GM21390 (cell line): ENCODE measurements around the gene APBB2.
"Not testable (repeated sequence)": the region's sequence is repeated elsewhere in the genome, so short reads cannot be mapped to it uniquely, and the experiment has no call there.

Experiments
- ATAC-seq: cut with Tn5 transposase; IDR thresholded peaks from one replicate; pipeline ENCODE4 v1.9.1; 2021; ENCODE audit not compliant: unreplicated experiment

APBB2 gene

DNA sequence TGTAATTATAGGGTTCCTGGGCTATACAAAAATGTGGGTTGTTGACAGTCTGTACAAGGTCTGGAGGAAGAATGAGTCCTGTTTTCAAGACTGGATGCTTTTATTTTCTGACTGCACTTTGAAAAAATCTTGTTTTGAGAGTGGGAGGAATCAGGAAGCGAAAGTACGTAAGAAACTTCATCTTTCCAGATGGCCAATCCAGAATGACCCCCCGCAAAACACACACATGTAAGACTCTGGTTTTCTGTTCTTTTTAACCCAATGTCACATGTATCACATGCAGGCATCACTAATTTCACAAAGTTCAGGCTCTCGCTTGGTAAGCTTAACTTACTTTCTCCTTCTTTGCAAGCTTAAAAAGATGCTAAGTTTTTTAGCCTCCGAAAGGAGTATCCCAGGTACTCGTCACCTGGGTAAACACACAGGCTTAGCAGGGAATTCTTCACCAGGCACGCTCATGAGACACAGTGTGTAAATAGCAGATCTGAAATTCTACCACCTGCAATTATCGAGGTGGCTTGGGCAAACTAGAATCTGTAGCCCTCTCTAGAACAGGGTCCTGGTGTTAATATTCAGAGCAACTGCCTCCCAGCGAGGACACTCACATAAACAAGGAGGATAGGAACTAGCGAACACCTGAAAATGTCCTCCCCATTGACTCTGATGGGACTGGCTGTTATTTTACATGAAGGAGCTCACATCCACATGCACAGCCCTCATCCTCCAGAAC lies 373.9 kb downstream of the APBB2 start:
- peak; percentile 29 for ATAC-seq

DNA sequence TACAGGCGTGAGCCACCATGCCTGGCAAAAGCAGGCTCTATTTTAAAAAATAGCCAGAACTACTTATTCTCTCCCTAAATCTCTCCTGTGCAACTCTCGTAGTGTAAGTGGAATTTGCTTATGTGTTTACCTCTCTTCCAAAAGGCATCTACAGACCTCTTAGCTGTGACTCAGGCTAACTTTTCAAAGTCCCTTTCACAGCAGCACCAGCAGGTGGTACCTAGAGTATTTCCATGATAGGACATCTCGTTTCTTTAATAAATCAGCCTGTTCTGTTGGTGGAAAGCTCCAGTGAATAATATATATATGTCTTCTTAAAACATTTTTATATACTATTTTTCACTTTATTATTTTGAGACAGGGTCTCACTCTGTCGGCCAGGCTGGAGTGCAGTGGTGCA lies 375.6 kb downstream of the APBB2 start:
- no peak for ATAC-seq

DNA sequence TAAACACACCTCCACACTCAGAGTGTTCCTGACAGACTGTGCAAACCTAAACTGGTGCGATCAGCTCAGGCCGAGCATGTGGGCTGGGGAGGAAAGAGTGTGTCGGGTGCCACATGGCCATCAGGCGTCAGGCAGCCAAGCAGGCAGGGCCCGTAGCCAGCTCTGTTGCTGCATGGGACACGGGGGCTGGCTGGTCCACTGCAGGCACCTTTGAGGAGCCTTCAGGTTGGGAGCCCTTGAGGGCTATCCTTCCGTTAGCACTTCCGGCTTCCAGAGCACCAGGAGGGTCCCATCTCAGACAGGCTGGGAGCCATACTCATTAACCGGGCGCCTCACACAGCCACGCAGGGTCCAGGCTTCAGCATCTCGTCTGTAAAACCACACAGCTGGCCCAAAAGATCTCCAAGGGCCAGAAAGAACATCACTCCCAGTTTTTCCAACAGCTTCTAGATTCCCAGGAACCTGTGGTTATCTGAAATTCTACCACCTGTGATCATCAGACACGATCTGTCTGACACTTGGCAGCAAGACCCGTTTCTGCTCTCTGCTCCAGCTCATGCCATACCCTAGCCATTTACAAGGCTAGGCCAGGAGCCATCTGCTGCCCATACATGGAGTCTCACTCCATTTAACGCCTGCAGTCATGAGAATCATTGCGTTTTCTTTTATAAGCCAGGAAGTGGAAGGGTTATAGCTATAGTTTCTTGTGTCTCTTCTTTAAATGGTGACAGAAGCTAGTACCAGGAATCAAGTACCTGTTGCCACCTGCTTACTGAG lies 377.1 kb downstream of the APBB2 start:
- no peak for ATAC-seq

DNA sequence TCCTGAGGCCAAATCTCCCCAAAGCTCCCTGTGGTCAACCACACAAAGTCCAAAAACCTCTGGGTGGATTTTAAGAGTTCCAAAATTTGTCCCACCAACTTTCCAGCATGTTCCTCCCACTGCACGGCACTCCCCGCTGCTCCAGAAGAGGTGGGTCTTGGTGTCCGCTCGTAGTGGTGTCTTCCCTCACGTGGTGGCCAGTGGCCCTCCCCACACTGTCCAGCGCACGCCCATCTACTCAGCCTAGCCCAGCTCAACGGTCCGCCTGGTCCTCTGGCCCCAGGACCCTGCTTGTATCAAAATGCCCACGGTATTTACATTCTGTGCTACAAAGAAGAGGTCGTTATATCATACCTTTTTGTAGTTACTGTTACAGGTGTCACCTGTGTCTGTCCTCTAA lies 381.1 kb downstream of the APBB2 start:
- ATAC-seq: no peak

DNA sequence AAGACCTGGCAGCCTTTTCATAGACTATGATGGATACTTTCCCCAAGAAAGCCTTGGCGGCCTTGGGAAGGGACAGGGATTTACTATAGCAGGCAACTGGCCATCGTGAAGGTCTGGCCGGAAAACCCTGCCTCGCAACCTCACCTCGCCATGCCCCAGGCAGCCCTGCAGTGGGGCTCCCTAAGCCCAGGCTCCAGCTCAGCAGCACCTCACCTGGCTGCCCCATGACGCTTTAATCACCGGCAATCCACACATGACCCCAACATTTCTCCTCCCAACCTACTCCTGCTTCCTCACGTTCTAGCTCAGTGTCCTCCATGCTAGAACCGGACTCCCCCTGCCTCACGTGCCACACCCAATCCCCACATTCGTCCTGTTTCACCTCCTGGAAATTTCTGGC lies 382.2 kb downstream of the APBB2 start:
- ATAC-seq: no peak

DNA sequence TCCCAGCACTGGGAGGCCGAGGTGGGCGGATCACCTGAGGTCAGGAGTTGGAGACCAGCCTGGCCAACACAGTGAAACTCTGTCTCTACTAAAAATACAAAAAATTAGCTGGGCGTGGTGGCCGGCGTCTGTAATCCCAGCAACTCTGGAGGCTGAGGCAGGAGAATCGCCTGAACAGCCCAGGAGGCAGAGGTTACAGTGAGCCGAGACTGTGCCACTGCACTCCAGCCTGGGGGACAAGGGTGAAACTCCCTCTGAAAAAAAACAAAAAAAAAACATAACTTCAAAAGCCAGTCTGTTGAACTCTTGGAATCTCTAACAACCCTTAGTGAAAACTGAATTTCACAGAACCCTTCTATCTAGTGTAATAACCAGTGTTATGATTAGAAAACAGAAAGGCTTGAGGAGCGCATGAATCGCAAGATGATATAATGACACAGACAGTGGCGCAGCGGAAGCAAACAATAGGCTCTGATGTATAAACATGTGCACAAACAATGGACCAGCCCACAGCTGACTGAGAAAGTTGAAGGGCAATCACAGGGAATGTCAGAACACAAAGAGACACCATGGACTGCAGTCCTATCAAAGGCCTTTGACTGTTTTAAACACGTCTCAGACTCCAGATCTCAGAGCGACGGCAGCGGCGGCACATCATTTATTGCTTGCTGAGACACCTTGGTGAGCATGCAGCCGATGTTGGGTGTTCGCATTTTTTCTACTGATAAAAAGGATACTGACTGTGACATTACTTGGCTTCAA lies 383.0 kb downstream of the APBB2 start:
- no peak for ATAC-seq

DNA sequence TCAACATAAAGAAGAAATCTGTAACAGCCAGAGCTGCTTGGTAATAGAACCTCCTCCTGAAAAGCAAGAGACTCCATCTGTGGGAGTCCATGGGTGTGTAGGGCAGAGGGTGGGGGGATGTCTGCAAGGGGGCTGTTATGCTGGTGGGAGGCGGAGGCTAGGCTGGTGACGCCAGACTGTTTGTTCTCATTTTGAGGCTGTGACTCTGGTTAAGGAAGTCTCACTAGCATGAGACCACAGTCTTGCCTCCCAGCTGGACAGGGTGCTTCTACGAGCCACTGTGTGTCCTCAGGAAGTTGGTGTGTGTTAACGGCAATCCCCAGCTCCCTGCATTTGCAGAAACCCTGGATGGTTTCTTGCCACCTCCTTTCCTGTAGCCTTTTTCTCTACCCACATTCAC lies 384.8 kb downstream of the APBB2 start:
- ATAC-seq: no peak

DNA sequence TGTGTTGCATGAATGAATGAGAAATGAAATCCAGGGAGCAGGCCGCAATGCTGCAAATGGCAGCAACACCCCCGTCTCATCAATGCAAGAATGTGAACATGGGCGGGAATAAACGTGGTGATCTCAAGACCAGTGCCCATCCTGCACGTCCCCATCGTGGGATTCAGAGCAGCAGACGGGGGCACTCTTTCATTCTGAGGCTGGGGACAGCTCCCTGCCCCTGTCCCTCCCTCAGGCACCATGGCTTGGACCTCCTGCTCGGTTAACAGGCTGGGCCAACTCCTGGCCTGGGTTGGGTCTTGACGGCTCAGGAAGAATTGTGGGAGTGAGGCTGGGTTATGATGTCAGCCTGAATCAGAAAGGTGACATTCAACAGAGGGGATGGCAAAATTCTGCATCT lies 385.7 kb downstream of the APBB2 start:
- no peak for ATAC-seq

DNA sequence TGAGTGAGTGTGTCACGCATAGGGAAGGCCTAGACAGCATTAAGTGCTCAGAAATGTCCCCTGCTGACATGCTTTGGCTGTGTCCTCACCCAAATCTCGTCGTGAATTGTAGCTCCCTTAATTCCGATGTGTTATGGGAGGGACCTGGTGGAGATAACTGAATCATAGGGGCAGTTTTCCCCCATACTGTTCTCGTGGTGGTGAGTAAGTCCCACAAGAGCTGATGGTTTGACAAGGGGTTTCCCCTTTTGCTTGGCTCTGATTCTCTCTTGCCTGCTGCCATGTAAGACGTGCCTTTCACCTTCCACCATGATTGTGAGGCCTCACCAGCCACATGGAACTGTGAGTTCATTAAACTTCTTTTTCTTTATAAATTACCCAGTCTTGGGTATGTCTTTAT lies 386.6 kb downstream of the APBB2 start:
- ATAC-seq: no peak

DNA sequence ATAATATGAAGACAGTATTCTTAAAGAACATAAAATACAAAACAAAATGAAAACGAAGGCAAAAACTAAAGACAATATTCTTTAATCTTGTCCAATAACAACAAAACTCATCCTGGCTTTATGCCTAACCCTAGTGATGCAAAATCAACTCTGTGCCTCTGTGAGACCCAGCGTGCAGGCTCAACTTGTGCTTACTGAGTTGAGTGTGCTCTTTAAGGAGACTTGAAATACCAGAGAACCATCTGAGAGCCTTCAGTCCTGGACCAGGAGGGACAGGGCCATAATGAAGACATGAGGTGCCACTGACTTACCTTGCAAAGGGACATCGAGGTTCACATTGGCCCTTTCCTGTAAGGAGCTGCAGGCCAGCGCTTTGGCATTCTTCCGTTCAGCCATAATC lies 387.5 kb downstream of the APBB2 start:
- ATAC-seq: no peak

DNA sequence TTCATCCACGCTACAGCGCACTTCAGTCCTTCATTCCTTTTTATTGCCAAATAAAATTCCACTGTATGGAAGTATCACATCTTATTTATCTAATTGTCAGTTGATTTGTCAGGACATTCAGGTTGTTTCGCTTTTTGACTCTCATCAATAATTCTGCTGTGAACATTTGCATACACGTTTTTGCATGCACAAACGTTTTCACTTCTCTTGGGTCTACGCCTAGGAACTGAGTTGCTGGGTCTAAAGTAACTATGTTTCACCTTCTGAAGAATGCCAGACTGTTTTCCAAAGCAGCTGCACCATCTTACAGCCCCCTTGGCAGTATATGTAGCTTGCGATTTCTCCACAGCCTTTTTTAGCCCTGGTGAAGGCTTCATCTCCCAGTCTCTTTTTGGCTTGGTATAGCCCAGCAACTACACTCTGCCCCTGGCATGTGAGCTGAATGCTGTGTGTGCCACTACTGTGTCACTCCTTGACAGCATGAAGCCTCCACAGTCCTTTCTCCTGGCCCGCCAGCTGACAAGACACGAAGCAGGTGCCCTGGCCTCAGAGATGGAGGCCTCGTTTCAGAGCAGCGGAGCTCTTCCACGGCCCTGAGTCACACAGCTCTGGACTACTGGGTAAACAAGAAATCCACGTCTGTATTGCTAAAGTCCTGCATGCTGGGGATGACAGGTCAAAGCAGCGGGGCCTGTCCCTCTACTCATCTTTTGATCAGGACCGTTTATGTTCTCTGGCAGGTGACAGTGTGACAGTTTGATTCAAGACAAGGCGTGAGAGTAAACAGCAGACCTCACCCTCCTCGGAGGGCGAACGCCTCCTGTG lies 389.1 kb downstream of the APBB2 start:
- ATAC-seq: peak; percentile 58

DNA sequence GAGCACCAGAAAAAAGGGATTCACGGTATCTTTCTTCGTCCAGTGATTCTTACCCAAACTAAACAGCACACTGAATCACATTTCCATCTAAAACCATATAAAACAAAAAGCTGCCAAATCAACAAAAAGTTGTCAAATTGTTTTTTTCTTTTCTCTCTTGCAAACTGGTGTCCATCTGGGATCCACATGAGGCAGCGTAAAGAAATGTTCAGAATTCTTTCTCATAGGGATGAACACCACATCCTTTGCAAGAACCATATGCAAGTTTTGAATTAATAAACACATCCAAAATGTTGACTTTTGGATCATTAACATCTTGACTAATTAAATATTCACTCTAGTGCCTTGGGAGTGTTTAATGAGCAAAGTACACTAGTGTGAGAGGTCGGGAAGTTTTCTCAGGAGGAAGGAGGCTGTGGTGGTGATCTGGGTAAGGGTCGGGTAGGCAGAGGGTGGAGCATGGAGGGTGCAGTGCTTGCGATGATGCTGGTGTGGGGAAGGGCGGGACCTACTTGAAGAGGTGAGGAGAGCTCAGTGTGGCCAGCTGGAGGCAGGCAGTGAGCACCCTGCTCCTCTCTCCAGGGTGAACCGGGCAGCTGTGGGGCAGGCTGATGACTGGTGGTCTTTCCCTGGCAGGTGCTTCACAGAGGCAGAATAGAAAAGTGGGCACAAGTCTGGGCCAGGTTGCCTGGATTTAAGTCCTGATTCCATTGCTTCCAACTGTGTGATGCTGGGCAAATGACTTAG lies 391.7 kb downstream of the APBB2 start:
- ATAC-seq: no peak

DNA sequence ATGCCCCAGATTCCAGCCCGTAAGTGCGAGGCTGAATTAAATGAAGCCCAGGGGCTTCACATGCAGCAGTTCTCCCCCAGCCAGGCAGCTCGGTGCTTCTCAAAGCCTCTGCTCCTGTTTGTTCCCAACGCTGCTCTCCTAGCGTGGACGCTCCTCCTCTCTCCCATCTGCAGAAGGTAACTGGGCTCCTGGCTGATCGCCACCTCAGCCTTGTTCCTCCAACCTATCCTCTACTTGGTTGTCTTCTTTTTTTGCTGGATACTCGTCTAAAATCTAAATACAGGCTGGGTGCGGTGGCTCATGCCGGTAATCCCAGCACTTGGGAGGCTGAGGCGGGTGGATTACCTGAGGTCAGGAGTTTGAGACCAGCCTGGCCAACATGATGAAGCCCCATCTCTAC lies 394.2 kb downstream of the APBB2 start:
- ATAC-seq: no peak

DNA sequence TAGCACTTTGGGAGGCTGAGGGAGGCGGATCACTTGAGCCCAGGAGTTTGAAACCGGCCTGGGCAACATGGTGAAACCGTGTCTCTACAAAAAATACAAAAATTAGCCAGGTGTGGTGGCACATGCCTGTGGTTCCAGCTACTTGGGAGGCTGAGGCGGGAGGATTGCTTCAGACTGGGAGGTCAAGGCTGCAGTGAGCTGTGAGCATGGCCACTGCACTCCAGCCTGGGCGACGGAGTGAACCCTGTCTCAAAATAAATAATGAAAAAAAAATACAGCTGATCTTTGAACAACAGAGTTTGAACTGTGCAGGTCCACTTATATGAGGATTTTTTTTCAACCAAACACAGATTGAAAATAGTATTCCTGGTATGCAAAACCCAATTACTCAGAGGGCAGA lies 397.2 kb downstream of the APBB2 start:
- ATAC-seq: not testable (repeated sequence)

DNA sequence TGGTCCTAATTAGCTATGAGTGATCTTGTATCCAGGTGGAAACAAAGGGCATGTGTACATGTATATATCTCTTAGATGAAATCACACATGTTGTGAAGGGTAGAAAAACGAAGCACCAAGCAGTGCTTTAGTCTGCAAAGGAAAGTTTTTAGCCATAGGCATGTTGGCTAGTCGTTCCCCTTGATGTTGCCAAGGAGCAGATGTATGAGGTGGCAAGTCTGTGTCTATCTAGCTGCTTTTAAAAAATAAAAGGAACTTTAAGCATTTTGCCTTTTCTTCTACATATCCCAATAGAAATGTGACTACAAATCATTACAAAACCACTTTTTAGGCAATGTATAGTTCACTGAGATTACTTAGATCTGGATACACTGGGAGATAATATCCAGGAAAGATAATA lies 401.5 kb downstream of the APBB2 start:
- no peak for ATAC-seq

DNA sequence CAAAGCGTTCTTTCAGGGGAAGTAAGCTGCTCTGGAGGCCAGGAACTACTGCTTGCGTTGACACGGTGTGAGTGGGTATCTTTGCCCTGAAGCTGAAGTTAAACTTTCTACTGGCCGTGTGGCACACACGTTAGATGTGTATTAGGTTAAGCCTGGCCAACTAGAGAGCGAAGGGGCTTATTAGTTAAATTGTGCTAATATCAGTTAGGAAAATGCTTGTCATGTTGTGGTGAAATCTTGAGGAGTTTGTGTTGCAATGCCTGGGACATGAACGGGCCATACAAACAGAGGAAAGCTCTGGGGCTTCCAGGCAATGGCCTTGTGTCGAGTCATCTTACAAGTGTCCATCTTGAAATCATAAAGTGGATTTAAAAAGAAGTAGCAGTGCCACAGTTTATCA lies 402.0 kb downstream of the APBB2 start:
- no peak for ATAC-seq

DNA sequence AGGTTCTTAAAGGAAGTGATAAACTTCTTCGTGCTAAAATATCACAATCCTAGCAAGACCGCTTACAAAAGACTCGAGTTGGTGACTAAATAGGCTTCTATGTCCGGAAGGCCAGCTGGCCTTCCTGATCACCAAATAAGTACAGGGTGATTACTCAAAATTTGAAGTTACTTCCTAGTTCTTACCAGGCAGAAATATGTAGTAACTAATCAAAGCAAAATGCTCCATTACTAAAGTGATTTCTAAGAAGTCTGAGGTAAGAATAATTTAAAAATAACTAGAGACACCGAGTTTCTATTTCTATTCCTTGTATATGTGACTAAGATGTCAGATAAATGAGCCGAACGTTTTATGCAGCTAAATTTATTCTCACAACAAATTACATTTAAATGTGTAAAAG lies 402.4 kb downstream of the APBB2 start:
- ATAC-seq: no peak

DNA sequence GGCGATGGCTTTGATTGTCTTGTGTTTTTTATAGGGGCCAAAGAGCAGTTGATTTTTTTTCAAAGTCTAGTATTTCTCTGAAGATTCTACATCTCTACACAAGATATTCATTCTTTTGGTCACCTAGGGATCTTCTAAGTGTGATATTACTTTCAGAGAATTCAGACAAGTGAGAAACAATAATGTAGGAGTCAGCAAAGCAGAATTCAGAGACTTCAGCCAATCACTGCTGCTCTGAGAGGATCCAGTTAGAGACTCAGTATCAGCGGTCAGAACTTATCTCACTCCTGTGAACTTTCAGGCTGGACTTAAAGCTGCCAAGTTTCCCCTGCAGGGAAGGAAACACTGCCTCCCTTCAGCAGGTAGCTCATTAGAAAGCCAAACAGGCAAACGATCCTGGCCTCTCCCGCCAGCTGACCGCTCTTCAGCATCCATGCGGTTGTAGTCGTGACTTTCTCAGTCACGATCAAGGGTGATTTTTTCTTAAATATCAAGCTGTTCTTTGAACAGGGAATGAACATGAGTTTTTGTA lies 405.4 kb downstream of the APBB2 start:
- ATAC-seq: no peak

DNA sequence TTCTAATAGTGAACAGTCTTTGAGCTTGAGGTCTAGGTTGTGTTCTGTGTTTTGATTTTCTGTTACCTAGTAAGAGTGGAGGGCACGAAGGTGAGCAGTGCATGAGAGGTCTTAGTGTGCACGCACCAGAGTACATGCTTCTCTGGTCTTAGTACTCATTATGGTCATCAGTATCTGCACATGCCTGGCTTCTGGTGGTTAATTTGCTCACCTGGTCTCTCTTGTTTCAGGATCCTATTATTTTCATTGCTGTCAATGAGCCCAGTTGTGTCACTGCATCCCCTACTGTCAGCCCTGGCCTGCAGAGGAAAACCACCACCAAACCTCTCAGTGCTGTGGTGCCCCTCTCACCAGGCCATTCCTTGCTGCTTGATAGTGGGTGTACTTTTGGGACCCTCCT lies 409.7 kb downstream of the APBB2 start:
- no peak for ATAC-seq

DNA sequence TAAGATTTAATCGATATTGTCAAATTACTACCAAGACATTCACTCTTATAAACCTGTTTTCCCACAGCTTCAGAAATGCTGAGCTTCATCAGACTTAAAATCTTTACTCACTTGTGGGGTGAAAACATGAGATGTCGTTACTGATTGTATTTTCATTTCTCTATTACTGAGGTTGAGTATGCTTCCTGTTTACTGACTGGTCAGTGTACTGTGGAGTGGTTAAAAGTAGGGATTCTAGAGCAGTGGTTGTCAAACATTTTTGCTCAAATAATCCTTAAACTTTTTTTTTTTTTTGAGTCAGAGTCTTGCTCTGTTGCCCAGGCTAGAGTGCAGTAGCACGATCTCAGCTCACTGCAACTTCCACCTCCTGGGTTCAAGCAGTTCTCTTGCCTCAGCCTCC lies 414.3 kb downstream of the APBB2 start:
- peak; percentile 93 for ATAC-seq
